Stimulated activated CD8-positive, alpha-beta memory T cell treated with anti-CD3 and anti-CD28 coated beads, Interleukin-15, amount 100 ng/mL, for 48 hours (primary cell): ENCODE data around the gene TIGD3.
A peak's percentile ranks its signal among the peaks of the same experiment; 100 is the strongest.

Experiments used
- DNase-seq, 2 donors: peaks; one replicate each; pipeline ENCODE4 v3.0.0-alpha.2; 2020; ENCODE audit warnings: low read depth in 2 of 2

TIGD3 gene

GRCh38 chr11:65354265-65355012 lies at the start of gene TIGD3:
Gene TIGD3 (plus strand): TSS chr11:65354751. CDS start chr11:65355809, 1,058 bp downstream.
- peak; percentile 96 to 97 for DNase-seq

GRCh38 chr11:65305501-65306268 lies 48.9 kb upstream of the TIGD3 start:
- no peak for DNase-seq

GRCh38 chr11:65307298-65308229 lies 47.0 kb upstream of the TIGD3 start:
- no peak for DNase-seq

- DNase-seq = no peak
These were observed 46.2 kb upstream of the TIGD3 start for GRCh38 chr11:65308281-65308891.

GRCh38 chr11:65309006-65309405 lies 45.5 kb upstream of the TIGD3 start:
- no peak for DNase-seq

- no peak for DNase-seq
These were observed 44.3 kb upstream of the TIGD3 start for GRCh38 chr11:65310215-65310614.

GRCh38 chr11:65310736-65311135 lies 43.8 kb upstream of the TIGD3 start:
- DNase-seq = no peak

GRCh38 chr11:65311170-65311678 lies 43.3 kb upstream of the TIGD3 start:
- no peak for DNase-seq

GRCh38 chr11:65314501-65315203 lies 39.9 kb upstream of the TIGD3 start, which contains the start of gene CDC42EP2:
Gene CDC42EP2 (plus strand): TSS chr11:65314866. CDS start chr11:65320899, 6,033 bp downstream.
- DNase-seq = peak; percentile 65 to 70

GRCh38 chr11:65315204-65315865 lies 39.2 kb upstream of the TIGD3 start:
- DNase-seq = peak; percentile 71 to 72

- no peak for DNase-seq
These were observed 38.7 kb upstream of the TIGD3 start for GRCh38 chr11:65315866-65316226.

GRCh38 chr11:65316227-65317024 lies 38.1 kb upstream of the TIGD3 start:
- DNase-seq = no peak

GRCh38 chr11:65317025-65317786 lies 37.3 kb upstream of the TIGD3 start:
- no peak for DNase-seq

GRCh38 chr11:65320386-65321075 lies 34.0 kb upstream of the TIGD3 start:
- DNase-seq = no peak

- no peak for DNase-seq
These were observed 33.5 kb upstream of the TIGD3 start for GRCh38 chr11:65321076-65321475.

- DNase-seq = no peak
These were observed 32.6 kb upstream of the TIGD3 start for GRCh38 chr11:65321828-65322485.

GRCh38 chr11:65323813-65324212 lies 30.7 kb upstream of the TIGD3 start:
- no peak for DNase-seq
